ENCODE data around the gene LOC128125822.

- TF ChIP-seq POLR2A (IDR thresholded peaks at IDR 0.05; ENCODE audit: low read length), result no peak
- TF ChIP-seq GATA1 (IDR thresholded peaks at IDR 0.05; ENCODE audit: low read depth, low read length), result no peak
These were observed 42.8 kb upstream of the LOC128125822 start for GRCh38 chr6:63529498-63529897.
